ENCODE results near the gene HSPBAP1.
"Not testable (repeated sequence)": the region's sequence is repeated elsewhere in the genome, so short reads cannot be mapped to it uniquely, and the experiment has no call there.

The HSPBAP1 gene

GRCh38 chr3:122784436-122784835 is 9.2 kb downstream of the HSPBAP1 start:
- no peak for DNase-seq (ENCODE audit: low read depth in 2 of 2)

DNA sequence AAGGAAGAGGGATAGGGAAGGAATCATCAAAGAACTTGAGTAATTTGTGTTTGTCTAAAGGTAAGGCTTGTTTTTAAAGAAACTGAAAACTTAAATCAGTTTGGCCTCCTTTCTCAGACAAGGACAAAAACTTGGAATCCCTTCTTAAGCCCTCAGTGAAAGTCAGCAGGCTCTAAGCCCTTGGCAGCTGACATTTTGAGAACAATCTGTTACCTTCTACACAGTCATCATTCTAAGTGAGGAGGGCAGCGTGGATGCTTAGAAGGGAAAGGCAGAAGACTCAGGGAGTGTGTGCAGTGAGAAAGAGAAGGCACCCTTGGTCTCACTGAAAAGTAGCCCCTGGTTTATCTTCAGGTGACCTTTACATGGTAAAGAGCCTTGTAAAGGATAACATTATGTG is 10.8 kb downstream of the HSPBAP1 start:
- DNase-seq (ENCODE audit: low read depth in 2 of 2), result no peak

- DNase-seq (ENCODE audit: low read depth in 2 of 2), result no peak
Measured at GRCh38 chr3:122777563-122777962, 16.1 kb downstream of the HSPBAP1 start.

DNA sequence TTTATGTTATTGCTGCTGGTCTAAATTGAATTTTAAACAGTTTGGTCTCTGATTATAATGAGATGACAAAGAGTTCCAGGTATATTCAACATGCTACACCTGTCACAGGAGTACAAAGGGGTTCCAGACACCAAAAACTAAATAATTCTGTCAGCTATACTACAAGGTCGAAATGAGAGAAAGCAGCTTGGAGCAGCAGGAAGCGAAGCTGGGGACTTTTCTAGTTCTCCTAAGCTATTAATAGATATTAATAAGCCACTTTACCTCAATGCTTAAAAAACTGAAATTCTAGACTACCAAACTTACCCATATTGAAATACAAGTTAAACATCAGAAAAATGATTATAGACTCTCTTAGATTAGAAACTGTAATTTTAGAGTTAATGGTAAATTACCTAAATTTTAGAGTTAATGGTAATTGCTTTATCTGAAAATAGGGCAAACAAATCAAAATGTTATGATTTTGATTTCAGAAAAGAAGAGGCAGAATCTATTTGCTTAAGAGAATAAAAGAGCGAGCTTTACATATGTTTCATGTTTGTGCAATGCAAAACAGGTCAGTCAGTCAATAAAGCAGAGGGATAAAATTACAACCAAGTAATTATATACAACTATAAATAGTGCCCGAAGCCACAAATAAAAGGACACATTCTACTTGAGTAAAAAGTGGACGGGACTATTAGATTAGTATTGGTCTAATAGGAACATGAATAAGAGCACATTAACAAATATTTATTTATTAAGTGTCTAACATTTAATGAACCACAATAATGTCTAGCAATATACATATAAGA is 16.8 kb downstream of the HSPBAP1 start:
- no peak for DNase-seq (ENCODE audit: low read depth in 2 of 2)

DNA sequence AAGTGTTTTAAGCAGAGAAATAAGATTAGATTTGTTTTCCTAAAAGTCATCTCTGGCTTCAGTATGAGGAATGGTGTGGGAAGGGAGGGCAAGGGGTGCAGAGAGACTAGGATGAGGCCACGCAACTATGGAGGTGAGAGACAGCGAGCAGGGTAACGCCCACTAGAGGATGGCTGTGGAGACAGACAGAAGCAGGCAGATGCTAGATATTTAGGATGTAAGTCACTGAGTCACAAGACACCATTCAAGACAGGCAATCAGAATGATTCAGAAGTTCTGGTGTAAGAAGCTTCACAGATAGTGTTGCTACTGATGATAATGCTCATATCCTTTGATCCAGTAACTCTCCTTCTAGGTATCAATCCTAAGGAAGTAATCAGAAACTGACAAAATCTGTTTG is 19.1 kb downstream of the HSPBAP1 start:
- no peak for DNase-seq (ENCODE audit: low read depth in 2 of 2)

GRCh38 chr3:122773944-122774509 is 19.6 kb downstream of the HSPBAP1 start:
- no peak for DNase-seq (ENCODE audit: low read depth in 2 of 2)

GRCh38 chr3:122772827-122773226 is 20.8 kb downstream of the HSPBAP1 start:
- DNase-seq (ENCODE audit: low read depth in 2 of 2), result no peak

DNA sequence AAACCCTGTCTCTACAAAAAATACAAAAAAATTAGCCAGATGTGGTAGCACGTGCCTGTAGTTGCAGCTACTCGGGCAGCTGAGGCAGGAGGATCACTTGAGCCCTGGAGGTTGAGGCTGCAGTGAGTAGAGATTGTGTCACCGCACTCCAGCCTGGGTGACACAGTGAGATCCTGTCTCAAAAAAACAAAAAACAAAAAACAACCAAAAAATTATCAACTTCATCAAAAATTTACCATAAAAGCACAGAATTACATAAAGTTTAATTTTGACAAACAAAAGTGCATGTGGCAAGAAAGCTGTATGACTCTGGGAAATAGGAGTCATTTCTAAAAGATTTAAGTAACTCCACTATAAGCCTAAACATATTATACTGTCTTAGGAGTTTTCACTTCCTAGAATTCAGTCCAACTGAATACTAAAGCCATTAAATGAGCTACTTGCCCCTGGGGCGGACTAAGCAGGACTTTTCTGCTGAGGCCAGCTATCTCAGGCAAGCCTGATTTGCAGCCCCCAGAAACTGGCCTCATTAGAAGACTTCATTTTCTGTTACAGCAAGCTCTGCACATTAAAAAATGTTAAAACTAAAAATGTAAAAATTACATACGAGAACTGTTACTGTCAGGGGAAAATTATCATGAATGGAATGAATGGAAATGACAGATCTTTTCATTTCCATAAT is 23.0 kb downstream of the HSPBAP1 start:
- DNase-seq (ENCODE audit: low read depth in 2 of 2), result no peak

- DNase-seq (ENCODE audit: low read depth in 2 of 2), result no peak
Measured at GRCh38 chr3:122767540-122768372, 25.9 kb downstream of the HSPBAP1 start.

- DNase-seq (ENCODE audit: low read depth in 2 of 2), result no peak
Measured at GRCh38 chr3:122766430-122766829, 27.2 kb downstream of the HSPBAP1 start.

DNA sequence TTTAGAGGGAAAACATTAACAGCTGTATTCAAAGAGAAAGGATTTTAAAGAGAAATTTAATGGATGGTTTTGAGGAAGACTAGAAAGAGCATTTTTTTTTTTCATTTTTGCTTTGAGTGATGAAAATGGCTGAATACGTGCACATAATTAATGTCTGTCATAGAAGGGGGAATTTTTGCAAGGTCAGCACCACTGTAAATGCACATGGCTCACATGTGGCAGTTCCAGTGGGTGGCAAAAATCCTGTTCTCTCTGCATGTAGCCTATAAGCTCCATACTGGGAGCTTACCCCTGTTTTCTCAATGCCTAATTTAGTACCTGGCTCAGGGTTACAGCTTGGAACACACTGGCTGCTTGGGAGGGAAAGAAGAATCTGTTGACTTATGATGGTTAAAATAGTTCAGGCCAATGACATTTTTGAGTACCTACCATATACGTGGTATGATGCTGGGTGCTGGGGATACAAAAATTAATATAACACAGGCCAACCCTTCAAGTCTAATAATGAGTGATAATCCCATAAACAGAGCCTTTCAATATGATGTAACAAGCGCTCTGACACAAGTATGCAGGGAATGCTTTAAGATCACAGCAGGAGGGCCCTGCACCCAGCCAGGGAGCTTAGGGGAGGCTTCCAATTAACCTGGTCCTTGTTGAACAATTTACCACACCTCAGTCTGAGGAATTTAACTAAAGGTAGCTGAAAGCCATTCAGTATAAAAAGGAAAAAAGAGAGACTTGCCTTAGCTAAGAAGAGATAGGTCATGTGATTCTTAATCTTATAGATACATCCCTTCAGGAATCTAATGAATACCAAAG is 33.0 kb downstream of the HSPBAP1 start:
- no peak for DNase-seq (ENCODE audit: low read depth in 2 of 2)

DNA sequence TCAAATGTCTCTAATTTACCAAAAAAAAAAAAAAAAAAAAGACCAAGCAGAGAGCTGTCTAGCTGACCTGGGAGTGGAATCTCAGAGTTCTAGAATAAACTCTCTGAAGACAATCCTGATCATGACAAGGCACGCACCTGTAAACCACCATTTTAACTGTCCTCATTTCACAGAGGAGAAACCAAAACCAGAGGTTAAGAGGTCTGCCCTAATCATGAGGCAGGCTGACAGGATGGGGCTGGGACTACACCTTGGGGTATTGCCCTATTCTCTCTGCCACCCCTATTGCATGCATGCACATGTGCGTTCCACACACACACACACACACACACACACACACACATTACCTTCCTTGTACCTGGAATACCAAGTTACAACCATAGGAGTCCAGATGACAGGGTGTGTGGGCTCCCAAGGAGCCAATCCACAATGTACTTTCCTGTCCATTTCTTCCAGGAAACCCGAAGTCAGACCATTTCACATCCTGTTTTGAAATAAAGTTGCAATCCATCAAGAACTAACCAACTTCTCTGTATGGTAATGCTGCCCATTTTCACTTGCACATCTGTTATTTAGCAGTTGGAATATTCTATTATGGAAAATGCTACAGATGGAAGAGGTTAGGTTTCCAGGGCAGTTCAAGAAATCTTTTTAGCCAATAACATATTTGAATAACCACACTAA is 34.6 kb downstream of the HSPBAP1 start:
- no peak for DNase-seq (ENCODE audit: low read depth in 2 of 2)

- DNase-seq (ENCODE audit: low read depth in 2 of 2), result no peak
Measured at GRCh38 chr3:122755491-122755890, 38.1 kb downstream of the HSPBAP1 start.

DNA sequence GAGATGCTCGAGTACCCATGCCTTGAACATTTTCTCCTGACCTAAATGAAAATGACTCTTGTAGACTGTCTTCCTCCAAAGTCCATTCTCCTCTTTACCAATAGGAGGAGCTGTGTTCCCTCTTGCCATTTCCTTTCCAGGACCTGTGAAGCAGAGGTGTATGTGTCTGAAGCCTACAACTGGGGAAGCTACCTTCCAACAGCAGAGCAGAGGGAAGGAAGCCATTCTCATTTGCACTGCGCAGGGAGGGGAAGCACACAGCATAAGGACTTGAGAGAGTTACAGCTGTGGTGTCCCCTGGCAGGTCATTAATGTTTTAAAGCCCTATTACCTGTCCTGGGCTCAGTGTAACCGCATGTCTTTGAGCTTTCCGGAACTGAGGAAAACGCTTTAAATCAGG is 38.7 kb downstream of the HSPBAP1 start:
- no peak for DNase-seq (ENCODE audit: low read depth in 2 of 2)

DNA sequence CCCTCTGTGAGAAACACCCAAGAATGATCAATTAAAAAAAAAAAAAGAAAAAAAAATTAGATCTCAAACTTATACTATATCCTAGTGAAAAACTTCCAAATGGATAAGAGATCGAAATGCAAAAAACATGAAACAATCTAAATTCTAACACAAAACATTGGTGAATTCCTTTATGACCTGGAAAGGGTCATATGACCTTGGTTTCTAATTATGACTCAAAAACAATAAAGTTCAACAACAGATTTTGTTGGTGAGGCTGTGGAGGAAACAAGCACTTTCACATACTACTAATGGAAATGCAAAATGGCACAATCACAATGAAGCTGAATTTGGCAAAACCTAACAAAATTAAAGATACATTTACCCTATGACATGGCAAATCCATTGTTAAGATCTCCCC is 45.3 kb downstream of the HSPBAP1 start:
- DNase-seq (ENCODE audit: low read depth in 2 of 2), result no peak

DNA sequence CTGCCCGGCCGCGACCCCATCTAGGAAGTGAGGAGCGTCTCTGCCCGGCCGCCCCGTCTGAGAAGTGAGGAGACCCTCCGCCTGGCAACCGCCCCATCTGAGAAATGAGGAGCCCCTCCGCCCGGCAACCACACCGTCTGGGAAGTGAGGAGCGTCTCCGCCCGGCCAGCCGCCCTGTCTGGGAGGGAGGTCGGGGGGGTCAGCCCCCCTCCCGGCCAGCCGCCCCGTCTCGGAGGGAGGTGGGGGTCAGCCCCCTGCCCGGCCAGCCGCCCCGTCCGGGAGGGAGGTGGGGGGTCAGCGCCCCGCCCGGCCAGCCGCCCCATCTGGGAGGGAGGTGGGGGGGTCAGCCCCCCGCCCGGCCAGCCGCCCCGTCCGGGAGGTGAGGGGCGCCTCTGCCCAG is 46.3 kb downstream of the HSPBAP1 start:
- not testable (repeated sequence) for DNase-seq (ENCODE audit: low read depth in 2 of 2)

DNA sequence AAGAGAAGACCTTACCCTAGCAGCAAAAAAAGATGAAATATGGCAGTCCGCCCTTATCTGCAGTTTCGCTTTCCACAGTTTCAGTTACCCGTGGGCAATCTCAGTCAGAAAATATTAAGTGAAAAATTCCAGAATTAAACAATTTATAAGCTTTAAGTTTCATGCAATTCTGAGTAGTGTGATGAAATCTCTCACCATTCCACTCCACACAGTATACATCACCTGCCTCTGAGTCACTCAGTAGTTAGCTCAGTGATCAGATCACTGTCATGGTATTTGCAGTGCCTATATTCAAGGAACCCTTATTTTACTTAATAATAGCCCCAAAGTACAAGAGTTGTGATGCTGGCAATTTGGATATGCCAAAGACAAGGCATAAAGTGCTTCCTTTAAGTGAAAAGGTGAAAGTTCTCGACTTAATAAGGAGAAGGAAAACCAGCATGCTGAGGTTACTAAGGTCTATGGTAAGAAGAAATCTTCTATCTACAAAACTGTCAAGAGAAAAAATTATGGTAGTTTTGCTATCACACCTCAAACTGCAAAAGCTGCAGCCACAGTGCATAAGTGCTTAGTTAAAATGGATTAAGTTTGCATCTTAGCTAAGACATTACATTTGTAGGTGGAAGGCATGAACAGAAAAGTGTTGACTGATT is 48.1 kb downstream of the HSPBAP1 start:
- no peak for DNase-seq (ENCODE audit: low read depth in 2 of 2)

DNA sequence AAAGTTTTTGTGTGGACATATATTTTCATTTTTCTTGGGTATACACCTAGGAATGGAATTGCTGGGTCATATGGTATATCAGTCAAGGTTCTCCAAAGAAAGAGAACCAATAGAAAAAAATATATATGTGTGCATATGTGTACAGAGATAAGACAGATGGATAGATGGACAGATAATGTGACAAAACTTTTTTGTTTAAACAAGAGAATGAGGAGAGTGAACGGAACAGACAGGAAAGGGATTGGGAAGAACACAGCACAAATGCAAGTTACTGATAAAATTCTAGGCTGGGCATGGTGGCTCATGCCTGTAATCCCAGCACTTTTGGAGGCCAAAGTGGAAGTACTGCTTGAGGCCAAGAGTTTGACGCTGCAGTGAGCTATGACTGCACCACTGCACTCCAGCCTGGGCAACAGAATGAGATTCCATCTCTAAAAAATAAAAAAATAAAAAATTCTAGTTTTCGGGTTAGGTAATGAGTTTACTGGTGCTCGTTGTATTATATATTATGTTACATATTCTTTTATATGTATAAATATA is 50.0 kb downstream of the HSPBAP1 start:
- no peak for DNase-seq (ENCODE audit: low read depth in 2 of 2)

GRCh38 chr3:122742234-122742633 is 51.4 kb downstream of the HSPBAP1 start:
- no peak for DNase-seq (ENCODE audit: low read depth in 2 of 2)

DNA sequence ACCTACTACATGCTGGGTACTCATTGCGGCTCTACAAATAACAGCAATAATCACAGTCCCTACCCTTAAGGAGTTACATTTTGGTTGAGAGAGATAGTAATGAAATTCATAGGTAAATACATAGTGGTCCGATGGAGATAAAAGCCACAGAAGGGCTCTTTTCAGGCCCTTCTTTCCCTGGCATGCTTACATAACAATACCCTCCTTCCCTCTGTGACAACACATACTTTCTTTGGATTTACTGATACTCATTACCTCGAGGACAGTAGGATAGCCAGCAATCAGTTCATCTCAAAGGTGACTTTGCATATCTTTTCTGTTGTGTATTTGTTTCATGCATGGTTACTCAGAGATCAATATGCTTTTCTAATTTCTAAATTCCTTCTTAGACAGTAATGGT is 54.5 kb downstream of the HSPBAP1 start:
- no peak for DNase-seq (ENCODE audit: low read depth in 2 of 2)
